ENCODE results near the gene GPR158.

GPR158 gene

GRCh38 chr10:25616903-25617592 is 442.2 kb downstream of the GPR158 start:
- no peak for TF ChIP-seq CTCF (IDR thresholded peaks at IDR 0.05; ENCODE audit: control insufficient read depth, insufficient read depth, low read depth, low read length, missing control alignments)
- no peak overlapping the region for H3K4me3 ChIP-seq (ENCODE audit: control insufficient read depth, low read depth, low read length)
- DNase-seq (ENCODE audit: low read depth), result no peak

GRCh38 chr10:25627606-25628005 is 452.8 kb downstream of the GPR158 start:
- no peak for DNase-seq (ENCODE audit: low read depth)
- TF ChIP-seq CTCF (IDR thresholded peaks at IDR 0.05; ENCODE audit: control insufficient read depth, insufficient read depth, low read depth, low read length, missing control alignments), result no peak
- H3K4me3 ChIP-seq (ENCODE audit: control insufficient read depth, low read depth, low read length), result no peak overlapping the region

- no peak for TF ChIP-seq CTCF (IDR thresholded peaks at IDR 0.05; ENCODE audit: control insufficient read depth, insufficient read depth, low read depth, low read length, missing control alignments)
- H3K4me3 ChIP-seq (ENCODE audit: control insufficient read depth, low read depth, low read length), result no peak overlapping the region
- DNase-seq (ENCODE audit: low read depth), result no peak
These were observed 454.5 kb downstream of the GPR158 start for GRCh38 chr10:25629333-25629732.

GRCh38 chr10:25631471-25631870 is 456.7 kb downstream of the GPR158 start:
- no peak for TF ChIP-seq CTCF (IDR thresholded peaks at IDR 0.05; ENCODE audit: control insufficient read depth, insufficient read depth, low read depth, low read length, missing control alignments)
- no peak overlapping the region for H3K4me3 ChIP-seq (ENCODE audit: control insufficient read depth, low read depth, low read length)
- DNase-seq (ENCODE audit: low read depth), result no peak

GRCh38 chr10:25632802-25633201 is 458.0 kb downstream of the GPR158 start:
- no peak overlapping the region for H3K4me3 ChIP-seq (ENCODE audit: control insufficient read depth, low read depth, low read length)
- no peak for DNase-seq (ENCODE audit: low read depth)
- no peak for TF ChIP-seq CTCF (IDR thresholded peaks at IDR 0.05; ENCODE audit: control insufficient read depth, insufficient read depth, low read depth, low read length, missing control alignments)

- TF ChIP-seq CTCF (IDR thresholded peaks at IDR 0.05; ENCODE audit: control insufficient read depth, insufficient read depth, low read depth, low read length, missing control alignments), result no peak
- DNase-seq (ENCODE audit: low read depth), result no peak
- H3K4me3 ChIP-seq (ENCODE audit: control insufficient read depth, low read depth, low read length), result no peak overlapping the region
These were observed 458.7 kb downstream of the GPR158 start for GRCh38 chr10:25633542-25633941.

Data from AG09309 (cell line).